BJ (cell line): ENCODE measurements around the gene MCCD1. TPM values are rescaled to one million over a fixed set of nuclear protein-coding genes. Genes with fewer than 3 reads are reported as not detected.

ENCODE experiments used
- CTCF ChIA-PET: fragments of 350-600 bp; formaldehyde crosslinking; extraction: SDS; loops from one replicate; lab custom pipeline; 2021; ENCODE audit warnings: antibody characterized with exemption, inconsistent platforms; lab: Yijun Ruan, JAX
- POLR2A ChIA-PET: fragments of 300-600 bp; sonication (Branson Sonifier 250); formaldehyde crosslinking; extraction: SDS; loops from one replicate; lab custom pipeline; 2021; ENCODE audit warnings: antibody characterized with exemption; lab: Charles Lee
- DNase-seq: peaks from one replicate; pipeline ENCODE4 v3.0.0-alpha.2; 2011; ENCODE audit warnings: low read depth
- H3K27me3 ChIP-seq: 2 replicates; pipeline ENCODE4 v1.6.0; 2011; ENCODE audit warnings: low read length; ENCODE audit not compliant: control insufficient read depth, insufficient read depth
- H3K36me3 ChIP-seq: 2 replicates; pipeline ENCODE4 v1.5.1; 2011; ENCODE audit warnings: low read length; ENCODE audit not compliant: control insufficient read depth, insufficient read depth
- H3K4me3 ChIP-seq: 2 replicates; pipeline ENCODE4 v1.5.1; 2011; ENCODE audit warnings: low read depth, mild to moderate bottlenecking, control low read depth, low read length
- polyA plus RNA-seq: library from polyadenylated mRNA; depleted of rRNA; stranded (reverse); fragments of >200 nt; gene quantifications from 2 replicates; pipeline ENCODE4 v1.2.3, GENCODE V29; 2011; rRNA removed
- small RNA-seq: library from RNA; depleted of rRNA; stranded (forward); fragments of <200 nt; gene quantifications from one replicate; pipeline ENCODE3, GENCODE V24; 2012; ENCODE audit warnings: low replicate concordance, low read depth; ENCODE audit not compliant: insufficient read length
- TF ChIP-seq, protein P1 (sequence below): IDR thresholded peaks from 2 replicates; pipeline ENCODE4 v1.5.1; 2011; ENCODE audit warnings: low read depth, mild to moderate bottlenecking, control low read depth, inconsistent platforms, low read length, moderate library complexity; ENCODE audit not compliant: insufficient read depth

The MCCD1 gene
- polyA plus RNA-seq, 1 experiment, result not detected

DNA sequence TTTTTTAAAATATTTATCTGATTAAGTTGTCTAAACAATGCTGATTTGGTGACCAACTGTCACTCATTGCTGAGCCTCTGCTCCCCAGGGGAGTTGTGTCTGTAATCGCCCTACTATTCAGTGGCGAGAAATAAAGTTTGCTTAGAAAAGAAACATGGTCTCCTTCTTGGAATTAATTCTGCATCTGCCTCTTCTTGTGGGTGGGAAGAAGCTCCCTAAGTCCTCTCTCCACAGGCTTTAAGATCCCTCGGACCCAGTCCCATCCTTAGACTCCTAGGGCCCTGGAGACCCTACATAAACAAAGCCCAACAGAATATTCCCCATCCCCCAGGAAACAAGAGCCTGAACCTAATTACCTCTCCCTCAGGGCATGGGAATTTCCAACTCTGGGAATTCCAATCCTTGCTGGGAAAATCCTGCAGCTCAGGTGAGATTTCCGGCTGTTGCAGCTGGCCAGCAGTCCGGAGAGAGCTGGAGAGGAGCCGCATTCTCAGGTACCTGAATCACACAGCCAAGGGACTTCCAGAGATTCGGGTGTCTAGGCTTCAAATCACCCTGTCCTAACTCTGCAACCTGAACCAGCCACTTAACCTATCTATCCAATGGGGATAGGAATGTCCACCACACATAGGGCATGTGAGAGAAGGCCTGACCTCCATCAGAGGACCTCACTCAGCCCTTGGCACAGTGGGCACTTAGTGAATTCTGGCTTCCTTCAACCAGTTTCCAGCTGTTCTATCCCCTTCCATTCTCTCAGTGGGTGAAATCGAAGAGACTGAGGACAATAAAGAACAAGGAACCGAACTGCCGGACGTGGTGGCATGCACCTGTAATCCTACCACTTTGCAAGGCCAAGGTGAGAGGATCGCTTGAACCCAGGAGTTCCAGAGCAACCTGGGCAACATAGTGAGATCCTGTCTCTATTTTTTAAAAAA lies 49.7 kb downstream of the MCCD1 start:
- no peak for DNase-seq
- ChIA-PET CTCF (interaction anchor here (1.4 to 15.5 kb wide), 7 partner anchors 8 to 84 kb away, joined by 3 to 182 read pairs (median 35); partner anchors contain the start of genes ATP6V1G2, LTA, NCR3 and NFKBIL1), POLR2A (no interaction called here)
- Histone ChIP-seq H3K4me3 (no peak overlapping the region), H3K27me3 (no peaks in the 10 kb centered on the region), H3K36me3 (no peaks in the 10 kb centered on the region)
- TF ChIP-seq, protein P1, sequence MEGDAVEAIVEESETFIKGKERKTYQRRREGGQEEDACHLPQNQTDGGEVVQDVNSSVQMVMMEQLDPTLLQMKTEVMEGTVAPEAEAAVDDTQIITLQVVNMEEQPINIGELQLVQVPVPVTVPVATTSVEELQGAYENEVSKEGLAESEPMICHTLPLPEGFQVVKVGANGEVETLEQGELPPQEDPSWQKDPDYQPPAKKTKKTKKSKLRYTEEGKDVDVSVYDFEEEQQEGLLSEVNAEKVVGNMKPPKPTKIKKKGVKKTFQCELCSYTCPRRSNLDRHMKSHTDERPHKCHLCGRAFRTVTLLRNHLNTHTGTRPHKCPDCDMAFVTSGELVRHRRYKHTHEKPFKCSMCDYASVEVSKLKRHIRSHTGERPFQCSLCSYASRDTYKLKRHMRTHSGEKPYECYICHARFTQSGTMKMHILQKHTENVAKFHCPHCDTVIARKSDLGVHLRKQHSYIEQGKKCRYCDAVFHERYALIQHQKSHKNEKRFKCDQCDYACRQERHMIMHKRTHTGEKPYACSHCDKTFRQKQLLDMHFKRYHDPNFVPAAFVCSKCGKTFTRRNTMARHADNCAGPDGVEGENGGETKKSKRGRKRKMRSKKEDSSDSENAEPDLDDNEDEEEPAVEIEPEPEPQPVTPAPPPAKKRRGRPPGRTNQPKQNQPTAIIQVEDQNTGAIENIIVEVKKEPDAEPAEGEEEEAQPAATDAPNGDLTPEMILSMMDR, result no peak

DNA sequence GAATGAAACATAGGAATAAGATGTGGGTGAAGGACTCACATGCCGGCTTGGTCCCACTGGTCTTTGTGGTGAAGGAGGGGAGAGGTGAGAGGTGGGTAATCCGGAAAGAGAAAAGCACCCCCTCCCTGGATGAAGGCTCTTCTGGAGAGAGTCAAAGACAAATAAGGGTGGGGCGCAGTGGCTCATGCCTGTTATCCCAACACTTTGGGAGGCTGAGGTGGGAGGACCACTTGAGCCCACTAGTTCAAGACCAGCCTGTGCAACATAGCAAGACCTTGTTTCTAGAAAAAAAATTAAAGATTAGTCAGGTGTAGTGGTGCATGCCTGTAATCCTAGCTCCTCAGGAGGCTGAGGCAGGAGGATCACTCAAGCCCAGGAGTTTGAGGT lies 50.4 kb downstream of the MCCD1 start:
- no peak for DNase-seq
- no peaks in the 10 kb centered on the region for H3K27me3 ChIP-seq
- no peaks in the 10 kb centered on the region for H3K36me3 ChIP-seq
- no peak overlapping the region for H3K4me3 ChIP-seq
- ChIA-PET POLR2A (no interaction called here), CTCF (interaction anchor here (3.0 to 15.5 kb wide), 4 partner anchors 10 to 31 kb away, joined by 12 to 182 read pairs (median 100); partner anchors contain the start of genes ATP6V1G2, LTA, NCR3 and NFKBIL1)
- TF ChIP-seq, protein P1, result no peak

Small RNA genes lying within 50 kb of the gene (small RNA-seq; reads per million reads assigned to genes)
- not detected for gene AL663061.1
- gene RF00019, result not detected
- 242 reads per million, percentile 94 among the genes with 10 or more reads in this experiment for gene SNORD117
- not detected for gene SNORD84

Other genes starting within 250 kb of the MCCD1 start
- gene HLA-B, start 171.8 kb upstream of the MCCD1 start, polyA plus RNA-seq, result 1,142 and 1,777 TPM in 2 replicates
- 71.6 and 96.1 TPM in 2 replicates for gene MICA, start 125.4 kb upstream of the MCCD1 start, polyA plus RNA-seq
- gene MICB, start 30.8 kb upstream of the MCCD1 start, polyA plus RNA-seq, result 21.9 and 23.4 TPM in 2 replicates
- gene DDX39B, start 13.0 kb downstream of the MCCD1 start, polyA plus RNA-seq, result 412 and 584 TPM in 2 replicates
- 2.7 and 3.6 TPM in 2 replicates for gene ATP6V1G2, start 17.6 kb downstream of the MCCD1 start, polyA plus RNA-seq
- gene NFKBIL1, start 18.6 kb downstream of the MCCD1 start, polyA plus RNA-seq, result 10.8 and 13.6 TPM in 2 replicates
- gene LTA, start 43.3 kb downstream of the MCCD1 start, polyA plus RNA-seq, result not detected in 2 replicates
- not detected in 2 replicates for gene TNF, start 46.6 kb downstream of the MCCD1 start, polyA plus RNA-seq
- gene LTB, start 53.5 kb downstream of the MCCD1 start, polyA plus RNA-seq, result not detected in 2 replicates
- 0.18 and 0.42 TPM in 2 replicates for gene LST1, start 57.3 kb downstream of the MCCD1 start, polyA plus RNA-seq
- not detected in 2 replicates for gene NCR3, start 64.0 kb downstream of the MCCD1 start, polyA plus RNA-seq
- not detected in 2 replicates for gene AIF1, start 86.3 kb downstream of the MCCD1 start, polyA plus RNA-seq
- 23.8 and 47.3 TPM in 2 replicates for gene PRRC2A, start 91.8 kb downstream of the MCCD1 start, polyA plus RNA-seq
- 42.6 and 113 TPM in 2 replicates for gene BAG6, start 123.7 kb downstream of the MCCD1 start, polyA plus RNA-seq
- gene APOM, start 126.9 kb downstream of the MCCD1 start, polyA plus RNA-seq, result 4.2 and 4.8 TPM in 2 replicates
- gene C6orf47, start 131.8 kb downstream of the MCCD1 start, polyA plus RNA-seq, result 9.9 and 13.0 TPM in 2 replicates
- gene GPANK1, start 136.0 kb downstream of the MCCD1 start, polyA plus RNA-seq, result 12.6 and 15.0 TPM in 2 replicates
- 83.2 and 94.9 TPM in 2 replicates for gene CSNK2B, start 137.1 kb downstream of the MCCD1 start, polyA plus RNA-seq
- 6.8 and 10.8 TPM in 2 replicates for gene LY6G5B, start 141.0 kb downstream of the MCCD1 start, polyA plus RNA-seq
- 3.1 and 3.6 TPM in 2 replicates for gene LY6G5C, start 152.1 kb downstream of the MCCD1 start, polyA plus RNA-seq
- gene ABHD16A, start 174.4 kb downstream of the MCCD1 start, polyA plus RNA-seq, result 44.2 and 53.3 TPM in 2 replicates
- not detected in 2 replicates for gene LY6G6F, start 177.9 kb downstream of the MCCD1 start, polyA plus RNA-seq
- not detected in 2 replicates for gene LY6G6D, start 186.4 kb downstream of the MCCD1 start, polyA plus RNA-seq
- not detected in 2 replicates for gene LY6G6C, start 192.8 kb downstream of the MCCD1 start, polyA plus RNA-seq
- gene MPIG6B, start 194.4 kb downstream of the MCCD1 start, polyA plus RNA-seq, result not detected in 2 replicates
- 43.2 and 69.5 TPM in 2 replicates for gene DDAH2, start 200.3 kb downstream of the MCCD1 start, polyA plus RNA-seq
- gene CLIC1, start 207.6 kb downstream of the MCCD1 start, polyA plus RNA-seq, result 820 and 866 TPM in 2 replicates
- 9.2 and 10.7 TPM in 2 replicates for gene MSH5, start 211.0 kb downstream of the MCCD1 start, polyA plus RNA-seq
- 1.2 and 1.9 TPM in 2 replicates for gene SAPCD1, start 233.7 kb downstream of the MCCD1 start, polyA plus RNA-seq
- 0.16 and 0.29 TPM in 2 replicates for gene VWA7, start 248.4 kb downstream of the MCCD1 start, polyA plus RNA-seq